Ishikawa (cell line): ENCODE data around the gene SH3RF1.

Source experiments
- CREB1 ChIP-seq: IDR thresholded peaks from 2 replicates; pipeline ENCODE4 v1.6.1; 2012; ENCODE audit warnings: low read depth
- FOXM1 ChIP-seq: IDR thresholded peaks from 2 replicates; pipeline ENCODE4 v1.6.1; 2012; ENCODE audit warnings: low read depth, borderline replicate concordance
- MAX ChIP-seq: IDR thresholded peaks from 2 replicates; pipeline ENCODE4 v1.6.1; 2012
- RAD21 ChIP-seq: IDR thresholded peaks from 2 replicates; pipeline ENCODE4 v1.6.1; 2012; ENCODE audit warnings: low read depth
- REST ChIP-seq: IDR thresholded peaks from 2 replicates; pipeline ENCODE4 v1.6.1; 2012; ENCODE audit warnings: low read depth, mild to moderate bottlenecking
- TAF1 ChIP-seq: IDR thresholded peaks from 2 replicates; pipeline ENCODE4 v1.6.1; 2012; ENCODE audit warnings: low read depth, mild to moderate bottlenecking
- USF1 ChIP-seq: IDR thresholded peaks from 2 replicates; pipeline ENCODE4 v1.6.1; 2012
- YY1 ChIP-seq: IDR thresholded peaks from 2 replicates; pipeline ENCODE4 v1.6.1; 2012; ENCODE audit warnings: low read depth

GRCh38 chr4:169128902-169129301 lies 141.9 kb downstream of the SH3RF1 start:
- TF ChIP-seq FOXM1 (no peak), CREB1 (no peak), REST (no peak), YY1 (no peak), MAX (no peak), USF1 (no peak), TAF1 (no peak), RAD21 (no peak)
